Measurements from ENCODE around the gene PARK7. TPM values are rescaled to one million over a fixed set of nuclear protein-coding genes. Genes with fewer than 3 reads are reported as not detected.

PARK7 gene
- polyA plus RNA-seq, 2 of the 4 experiments (the other 2 are of a cell fraction) = 372 to 446 TPM

- TF ChIP-seq ESRRA (IDR thresholded peaks at IDR 0.05; ENCODE audit: borderline replicate concordance, low read length) = no peak
These were observed 33.3 kb upstream of the PARK7 start (continued) for GRCh38 chr1:7928247-7928646.

- ChIA-PET POLR2A (interaction anchor here (0.7 kb wide), 1 partner anchor 134 kb away, joined by 6 read pairs; no protein-coding TSS in a partner anchor), CTCF (no interaction called here)
- ATAC-seq = no peak
- no peak overlapping the region for H3K27ac ChIP-seq
- no peak overlapping the region for H3K4me3 ChIP-seq
- TF ChIP-seq CBX2 (IDR thresholded peaks at IDR 0.05; ENCODE audit: borderline replicate concordance, low read depth) (no peak), POLR2A (IDR thresholded peaks at IDR 0.05; ENCODE audit: low read length) (no peak), FOXS1 (CRISPR knock-in tag; IDR thresholded peaks at IDR 0.05) (no peak), EHMT2 (IDR thresholded peaks at IDR 0.05; ENCODE audit: low read depth) (no peak), TP53 (CRISPR knock-in tag; IDR thresholded peaks at IDR 0.05) (no peak), NFE2L2 (conservative IDR thresholded peaks at IDR 0.05; ENCODE audit: low read length) (no peak), HOXB13 (CRISPR knock-in tag; IDR thresholded peaks at IDR 0.05; ENCODE audit: low read depth) (no peak), BHLHE40 (IDR thresholded peaks at IDR 0.05; ENCODE audit: low read depth, low read length) (no peak), HES2 (IDR thresholded peaks at IDR 0.05) (no peak), HDAC2 (IDR thresholded peaks at IDR 0.05) (no peak)
- TF ChIP-seq, protein P1, sequence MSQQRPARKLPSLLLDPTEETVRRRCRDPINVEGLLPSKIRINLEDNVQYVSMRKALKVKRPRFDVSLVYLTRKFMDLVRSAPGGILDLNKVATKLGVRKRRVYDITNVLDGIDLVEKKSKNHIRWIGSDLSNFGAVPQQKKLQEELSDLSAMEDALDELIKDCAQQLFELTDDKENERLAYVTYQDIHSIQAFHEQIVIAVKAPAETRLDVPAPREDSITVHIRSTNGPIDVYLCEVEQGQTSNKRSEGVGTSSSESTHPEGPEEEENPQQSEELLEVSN (IDR thresholded peaks at IDR 0.05; ENCODE audit: borderline replicate concordance, low read depth) = no peak
- TF ChIP-seq, protein P2, sequence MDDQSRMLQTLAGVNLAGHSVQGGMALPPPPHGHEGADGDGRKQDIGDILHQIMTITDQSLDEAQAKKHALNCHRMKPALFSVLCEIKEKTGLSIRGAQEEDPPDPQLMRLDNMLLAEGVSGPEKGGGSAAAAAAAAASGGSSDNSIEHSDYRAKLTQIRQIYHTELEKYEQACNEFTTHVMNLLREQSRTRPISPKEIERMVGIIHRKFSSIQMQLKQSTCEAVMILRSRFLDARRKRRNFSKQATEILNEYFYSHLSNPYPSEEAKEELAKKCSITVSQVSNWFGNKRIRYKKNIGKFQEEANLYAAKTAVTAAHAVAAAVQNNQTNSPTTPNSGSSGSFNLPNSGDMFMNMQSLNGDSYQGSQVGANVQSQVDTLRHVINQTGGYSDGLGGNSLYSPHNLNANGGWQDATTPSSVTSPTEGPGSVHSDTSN (IDR thresholded peaks at IDR 0.05) = no peak
- H3K4me1 ChIP-seq = no peaks in the 10 kb centered on the region
- no peak for FAIRE-seq
- H3K4me2 ChIP-seq = no peak overlapping the region
- 75% methylated on average over 7 of the region's 7 CpGs for WGBS (ENCODE audit: missing lambda C conversion rate)
- no peak for DNase-seq (ENCODE audit: low read depth in 1 of 2, low spot score in 1 of 2)
- no peaks in the 10 kb centered on the region for H3K9me3 ChIP-seq
These were observed 31.9 kb upstream of the PARK7 start for GRCh38 chr1:7929637-7930036.

DNA sequence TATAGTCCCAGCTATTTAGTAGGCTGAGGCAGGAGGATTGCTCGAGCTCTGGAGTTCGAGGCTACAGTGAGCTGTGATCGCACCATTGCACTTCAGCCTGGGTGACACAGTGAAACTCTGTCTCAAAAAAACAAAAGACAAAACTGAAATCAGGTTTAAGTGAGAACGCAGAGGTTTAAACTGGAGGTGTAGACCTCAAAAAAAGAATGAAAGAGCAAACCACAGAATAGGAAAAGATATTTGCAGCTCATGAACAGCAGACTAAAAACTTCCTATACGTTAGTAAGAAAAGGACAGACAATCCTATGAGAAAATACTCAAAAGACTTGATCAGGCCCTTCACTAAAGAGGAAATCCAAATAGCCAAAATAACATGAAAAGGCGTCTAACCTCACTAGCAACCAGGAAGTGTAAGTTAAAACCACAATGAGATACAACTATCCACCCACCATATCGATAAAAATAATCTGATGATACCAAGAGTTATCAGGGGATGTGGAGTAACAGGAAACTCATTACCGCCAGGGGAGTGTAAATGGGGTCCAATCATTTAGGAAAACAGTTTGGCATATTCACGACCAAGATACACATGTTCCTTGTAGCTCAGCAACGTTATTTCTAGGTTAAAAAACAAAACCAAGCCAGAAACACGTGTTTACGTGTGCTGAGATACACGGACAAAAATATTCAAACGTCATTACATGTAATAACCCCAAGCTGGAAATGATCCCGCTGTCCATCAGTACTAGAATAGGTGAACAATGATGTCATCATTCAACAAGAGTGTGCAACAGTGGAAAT is 30.7 kb upstream of the PARK7 start:
- Histone ChIP-seq H3K27ac (no peak overlapping the region), H3K9me3 (no peaks in the 10 kb centered on the region), H3K4me1 (no peaks in the 10 kb centered on the region), H3K4me2 (no peak overlapping the region), H3K4me3 (no peak overlapping the region)
- TF ChIP-seq HOXB5 (CRISPR knock-in tag; IDR thresholded peaks at IDR 0.05) (no peak), ZSCAN20 (CRISPR knock-in tag; IDR thresholded peaks at IDR 0.05) (no peak), HEYL (CRISPR knock-in tag; IDR thresholded peaks at IDR 0.05) (no peak), FOSB (CRISPR knock-in tag; IDR thresholded peaks at IDR 0.05) (no peak), NPAS2 (CRISPR knock-in tag; IDR thresholded peaks at IDR 0.05; ENCODE audit: borderline replicate concordance) (no peak), MAZ (IDR thresholded peaks at IDR 0.05; ENCODE audit: borderline replicate concordance, low read depth, low read length) (no peak)
- TF ChIP-seq, protein P3, sequence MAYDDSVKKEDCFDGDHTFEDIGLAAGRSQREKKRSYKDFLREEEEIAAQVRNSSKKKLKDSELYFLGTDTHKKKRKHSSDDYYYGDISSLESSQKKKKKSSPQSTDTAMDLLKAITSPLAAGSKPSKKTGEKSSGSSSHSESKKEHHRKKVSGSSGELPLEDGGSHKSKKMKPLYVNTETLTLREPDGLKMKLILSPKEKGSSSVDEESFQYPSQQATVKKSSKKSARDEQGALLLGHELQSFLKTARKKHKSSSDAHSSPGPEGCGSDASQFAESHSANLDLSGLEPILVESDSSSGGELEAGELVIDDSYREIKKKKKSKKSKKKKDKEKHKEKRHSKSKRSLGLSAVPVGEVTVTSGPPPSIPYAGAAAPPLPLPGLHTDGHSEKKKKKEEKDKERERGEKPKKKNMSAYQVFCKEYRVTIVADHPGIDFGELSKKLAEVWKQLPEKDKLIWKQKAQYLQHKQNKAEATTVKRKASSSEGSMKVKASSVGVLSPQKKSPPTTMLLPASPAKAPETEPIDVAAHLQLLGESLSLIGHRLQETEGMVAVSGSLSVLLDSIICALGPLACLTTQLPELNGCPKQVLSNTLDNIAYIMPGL (CRISPR knock-in tag; IDR thresholded peaks at IDR 0.05; ENCODE audit: borderline replicate concordance) = no peak
- FAIRE-seq (no peak), DNase-seq (ENCODE audit: low read depth in 1 of 2, low spot score in 1 of 2) (no peak), ATAC-seq (no peak)
- 78% methylated on average over 15 of the region's 15 CpGs for WGBS (ENCODE audit: missing lambda C conversion rate)
- CTCF ChIA-PET = no interaction called here
- POLR2A ChIA-PET = no interaction called here

Measured in A549 (cell line).